ENCODE results near the gene PRR15L.
"Not testable (repeated sequence)": the region's sequence is repeated elsewhere in the genome, so short reads cannot be mapped to it uniquely, and the experiment has no call there.

Gene PRR15L

DNA sequence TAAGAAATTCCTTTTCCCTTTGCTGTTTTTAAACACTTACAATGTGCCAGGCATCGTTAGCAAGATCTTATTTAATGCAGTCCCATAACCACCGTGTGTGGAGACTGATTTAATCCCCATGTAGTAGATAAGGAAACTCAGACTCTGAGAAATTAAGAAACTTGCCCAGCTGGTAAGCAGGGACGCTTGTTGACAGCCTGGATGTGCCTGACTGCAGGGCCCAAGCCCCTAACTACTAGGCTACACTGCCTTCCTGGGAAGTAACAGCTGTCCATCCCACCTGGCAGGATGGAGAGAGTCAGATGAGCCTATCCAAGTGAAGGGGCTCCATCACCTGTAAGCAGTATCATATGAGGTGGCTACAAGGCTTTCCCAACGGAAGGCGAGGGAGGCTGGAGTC is 36.3 kb upstream of the PRR15L start:
- FAIRE-seq (no peak), DNase-seq (ENCODE audit: insufficient read length, low spot score) (no peak)
- TF ChIP-seq, protein P1, sequence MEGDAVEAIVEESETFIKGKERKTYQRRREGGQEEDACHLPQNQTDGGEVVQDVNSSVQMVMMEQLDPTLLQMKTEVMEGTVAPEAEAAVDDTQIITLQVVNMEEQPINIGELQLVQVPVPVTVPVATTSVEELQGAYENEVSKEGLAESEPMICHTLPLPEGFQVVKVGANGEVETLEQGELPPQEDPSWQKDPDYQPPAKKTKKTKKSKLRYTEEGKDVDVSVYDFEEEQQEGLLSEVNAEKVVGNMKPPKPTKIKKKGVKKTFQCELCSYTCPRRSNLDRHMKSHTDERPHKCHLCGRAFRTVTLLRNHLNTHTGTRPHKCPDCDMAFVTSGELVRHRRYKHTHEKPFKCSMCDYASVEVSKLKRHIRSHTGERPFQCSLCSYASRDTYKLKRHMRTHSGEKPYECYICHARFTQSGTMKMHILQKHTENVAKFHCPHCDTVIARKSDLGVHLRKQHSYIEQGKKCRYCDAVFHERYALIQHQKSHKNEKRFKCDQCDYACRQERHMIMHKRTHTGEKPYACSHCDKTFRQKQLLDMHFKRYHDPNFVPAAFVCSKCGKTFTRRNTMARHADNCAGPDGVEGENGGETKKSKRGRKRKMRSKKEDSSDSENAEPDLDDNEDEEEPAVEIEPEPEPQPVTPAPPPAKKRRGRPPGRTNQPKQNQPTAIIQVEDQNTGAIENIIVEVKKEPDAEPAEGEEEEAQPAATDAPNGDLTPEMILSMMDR (IDR thresholded peaks at IDR 0.05; ENCODE audit: insufficient read depth, missing control alignments), result no peak

DNA sequence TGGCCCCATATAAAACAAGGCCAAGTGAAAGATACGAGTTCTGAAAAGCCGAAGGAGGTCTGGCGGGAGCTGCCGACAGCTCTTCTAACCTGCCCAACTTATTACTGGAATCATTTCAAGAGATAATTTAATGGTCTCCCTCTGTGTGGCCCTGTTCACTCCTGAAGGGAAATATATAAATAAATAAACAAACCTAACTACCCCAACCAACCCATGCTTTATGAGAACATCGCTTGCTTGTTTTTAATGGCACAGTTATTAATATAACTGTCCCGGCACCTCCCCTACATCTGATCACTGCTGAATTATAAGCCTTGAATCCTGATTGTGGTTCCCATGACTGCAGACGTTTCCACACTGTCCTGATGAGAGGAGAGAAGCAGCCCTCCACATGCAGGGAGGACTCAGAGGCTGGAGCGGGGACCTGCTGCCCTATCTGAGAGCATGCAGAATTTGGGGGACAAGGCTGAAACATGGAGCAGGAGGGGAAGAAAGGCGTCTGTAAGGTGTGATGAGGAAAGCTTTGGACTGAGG is 35.4 kb upstream of the PRR15L start:
- DNase-seq (ENCODE audit: insufficient read length, low spot score) (no peak), FAIRE-seq (no peak)
- TF ChIP-seq, protein P1 (IDR thresholded peaks at IDR 0.05; ENCODE audit: insufficient read depth, missing control alignments), result no peak

DNA sequence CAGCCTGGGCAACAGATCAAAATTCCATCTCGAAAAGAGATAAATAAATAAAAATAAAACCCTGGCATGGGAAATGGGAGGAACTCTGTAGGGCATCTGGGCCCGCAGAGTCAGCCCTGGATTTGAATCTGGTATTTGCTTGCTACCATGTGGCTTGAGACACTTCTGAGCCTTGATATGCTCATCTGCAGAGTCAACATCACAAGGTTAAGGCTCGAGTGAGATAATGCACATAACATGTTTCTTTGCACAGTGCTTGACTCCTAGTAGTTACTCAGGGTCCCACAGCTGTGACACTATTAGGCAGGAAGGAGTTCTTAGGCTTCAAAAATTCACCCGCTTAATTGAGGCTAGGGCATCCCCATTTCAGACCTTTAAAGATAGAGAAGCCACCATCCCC is 34.5 kb upstream of the PRR15L start:
- DNase-seq (ENCODE audit: insufficient read length, low spot score) (no peak), FAIRE-seq (no peak)

DNA sequence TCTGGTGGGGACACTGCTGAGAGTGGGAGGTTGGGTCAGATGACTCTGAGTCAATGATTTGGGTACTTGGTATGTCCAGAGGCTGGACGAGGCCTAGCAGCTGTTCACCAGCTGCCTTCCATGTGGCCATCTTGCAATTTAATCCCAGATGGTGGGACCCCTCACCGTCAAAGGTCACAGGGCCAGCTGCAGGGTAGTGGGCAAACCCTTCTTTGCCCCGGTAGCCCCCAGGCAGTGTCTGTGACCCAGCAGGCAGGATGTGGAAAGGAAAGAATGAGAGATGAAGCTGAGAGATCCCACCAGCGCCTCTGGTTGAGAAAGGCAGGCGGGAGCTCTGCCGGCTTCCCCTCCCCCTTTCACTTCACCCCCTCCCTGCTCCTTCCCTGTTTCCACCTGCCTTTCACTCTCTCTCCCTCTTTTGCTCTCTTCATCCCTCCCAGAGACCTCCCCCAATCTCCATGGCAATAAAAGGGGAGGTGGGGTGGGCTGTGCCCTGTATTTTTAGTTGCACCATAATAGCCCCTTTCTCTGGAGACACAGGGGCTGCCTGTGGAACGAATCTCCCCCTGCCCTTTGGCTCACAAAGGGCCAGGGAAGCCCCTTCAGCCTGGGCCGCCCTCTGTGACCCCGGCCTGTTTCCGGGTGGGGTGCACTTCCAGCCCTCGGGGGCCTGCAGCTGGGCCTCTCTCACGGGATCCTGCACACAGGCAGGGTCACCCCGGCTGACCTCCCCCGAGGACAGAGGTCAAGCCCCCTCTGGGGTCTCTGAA is 33.5 kb upstream of the PRR15L start:
- DNase-seq (ENCODE audit: insufficient read length, low spot score) (no peak), FAIRE-seq (no peak)
- TF ChIP-seq, protein P1 (IDR thresholded peaks at IDR 0.05; ENCODE audit: insufficient read depth, missing control alignments), result no peak

More for the DNA sequence above, 34.5 kb upstream of the PRR15L start:
- TF ChIP-seq, protein P1 (IDR thresholded peaks at IDR 0.05; ENCODE audit: insufficient read depth, missing control alignments), result no peak

DNA sequence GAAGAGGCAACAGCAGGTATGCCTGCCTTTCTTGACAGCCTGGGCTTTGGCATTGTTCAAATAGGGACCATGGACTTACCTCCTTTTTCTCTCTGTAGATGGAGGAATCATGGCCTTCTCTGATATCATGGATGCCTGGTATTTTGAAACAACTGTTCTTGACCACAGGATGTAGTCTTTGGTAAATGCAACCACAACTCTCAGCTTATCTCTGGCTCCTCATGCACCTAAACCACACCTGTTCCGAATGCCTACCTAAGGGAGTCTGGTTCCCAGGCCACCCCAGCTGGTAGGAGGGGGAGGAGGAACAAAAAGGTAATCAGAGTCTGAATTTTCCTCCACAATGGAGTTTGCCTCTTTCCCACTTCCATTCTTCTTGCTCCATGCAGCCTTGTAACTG is 32.0 kb upstream of the PRR15L start:
- FAIRE-seq, result no peak
- TF ChIP-seq, protein P1 (IDR thresholded peaks at IDR 0.05; ENCODE audit: insufficient read depth, missing control alignments), result no peak

DNA sequence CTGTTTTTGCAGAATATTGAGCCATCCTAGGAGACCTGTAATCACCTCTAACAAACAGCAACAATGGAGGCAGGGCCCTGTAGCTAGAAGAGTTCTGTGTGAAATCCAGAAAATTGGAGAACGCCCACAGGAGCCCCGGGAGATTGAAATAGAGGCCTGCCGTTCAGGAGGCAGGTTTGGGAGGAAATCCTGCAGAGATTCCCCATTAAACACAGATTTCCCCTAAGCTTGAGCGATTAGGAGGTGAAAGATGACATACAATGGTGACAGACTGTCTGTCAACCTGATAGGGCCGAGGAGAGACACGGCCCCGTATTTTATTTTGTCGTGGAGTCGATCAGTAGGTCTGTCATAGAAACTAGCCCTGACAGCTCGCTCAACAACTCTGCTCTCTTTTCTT is 31.5 kb upstream of the PRR15L start:
- FAIRE-seq (no peak), DNase-seq (ENCODE audit: insufficient read length, low spot score) (no peak)
- TF ChIP-seq, protein P1 (IDR thresholded peaks at IDR 0.05; ENCODE audit: insufficient read depth, missing control alignments), result no peak

More for the DNA sequence above, 32.0 kb upstream of the PRR15L start:
- no peak for DNase-seq (ENCODE audit: insufficient read length, low spot score)

DNA sequence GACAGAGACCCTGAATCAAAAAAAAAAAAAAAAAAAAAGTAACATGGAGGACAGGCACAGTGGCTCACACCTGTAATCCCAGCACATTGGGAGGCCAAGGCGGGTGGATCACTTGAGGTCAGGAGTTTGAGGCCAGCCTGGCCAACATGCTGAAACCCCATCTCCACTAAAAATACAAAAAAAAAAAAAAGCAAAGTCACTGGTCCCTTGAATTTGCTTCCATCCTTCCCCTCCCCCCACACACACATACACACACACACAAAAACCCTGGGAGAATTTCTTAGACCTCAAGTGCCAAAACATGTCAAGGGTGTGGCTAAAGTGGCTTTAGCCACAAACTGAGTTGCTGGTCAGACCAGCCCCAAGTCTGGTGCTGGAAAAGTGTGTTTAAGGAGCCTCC is 30.8 kb upstream of the PRR15L start:
- not testable (repeated sequence) for DNase-seq (ENCODE audit: insufficient read length, low spot score); FAIRE-seq

All from D721Med (cell line).